Stimulated activated CD4-positive, alpha-beta T cell treated with anti-CD3 and anti-CD28 coated beads, Interleukin-2, amount 100 ng/mL, for 4 hours (primary cell): ENCODE data around the gene LRCH1.

Experiments used
- DNase-seq: peaks from one replicate; pipeline ENCODE4 v3.0.0-alpha.2; 2020; ENCODE audit warnings: low read depth

Gene LRCH1

DNA sequence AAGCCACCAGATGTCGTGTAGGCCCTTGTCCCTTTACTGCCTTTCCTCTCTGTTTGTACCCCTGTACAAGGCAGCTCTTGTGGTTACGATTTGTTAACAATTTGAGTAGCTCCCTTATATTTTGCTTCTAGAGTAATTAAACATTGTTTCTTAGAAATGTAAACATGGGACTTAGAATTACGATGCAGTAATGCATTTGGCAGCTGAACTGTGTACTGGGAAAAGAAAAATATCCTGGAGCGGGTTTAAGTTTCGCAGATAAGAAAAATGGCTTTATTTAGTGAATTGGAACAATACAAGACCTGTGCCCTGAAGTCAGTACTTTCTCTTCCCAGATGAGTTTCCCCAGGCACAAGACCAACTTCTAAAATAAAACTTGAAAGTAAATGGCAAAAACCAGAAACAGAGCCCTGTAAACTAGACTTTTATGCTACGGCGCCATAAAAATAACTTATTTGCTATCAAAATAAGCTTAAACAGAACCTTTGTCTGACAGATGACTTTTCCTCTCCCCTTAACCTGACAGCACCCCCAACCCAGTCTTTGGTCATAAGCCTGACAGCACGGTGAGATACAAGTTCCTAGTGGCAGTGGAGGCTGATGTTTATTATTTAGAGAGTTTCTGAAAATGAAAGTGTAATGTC lies 63.0 kb downstream of the LRCH1 start:
- DNase-seq = no peak

- DNase-seq = no peak
Measured at GRCh38 chr13:46617229-46617721, 64.3 kb downstream of the LRCH1 start.

GRCh38 chr13:46617885-46618284 lies 64.9 kb downstream of the LRCH1 start:
- no peak for DNase-seq

GRCh38 chr13:46618694-46619254 lies 65.8 kb downstream of the LRCH1 start:
- DNase-seq = no peak

DNA sequence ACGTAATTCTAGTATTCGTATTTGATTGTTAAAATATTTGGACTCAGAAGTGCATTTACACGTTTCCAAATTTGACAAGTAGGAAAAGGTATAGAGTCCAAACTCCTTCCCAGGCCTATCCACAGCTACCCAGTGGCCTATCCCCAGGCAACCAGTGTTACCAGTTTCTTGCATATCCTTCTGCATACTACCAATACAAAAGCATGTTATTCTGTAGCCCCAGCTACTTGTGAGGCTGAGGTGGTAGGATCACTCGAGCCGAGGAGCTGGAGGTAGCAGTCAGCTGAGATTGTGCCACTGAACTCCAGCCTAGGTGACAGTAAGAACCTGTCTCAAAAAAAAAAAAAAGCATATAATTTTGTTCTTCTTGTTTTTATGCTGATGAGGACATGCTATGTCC lies 67.1 kb downstream of the LRCH1 start:
- no peak for DNase-seq

DNA sequence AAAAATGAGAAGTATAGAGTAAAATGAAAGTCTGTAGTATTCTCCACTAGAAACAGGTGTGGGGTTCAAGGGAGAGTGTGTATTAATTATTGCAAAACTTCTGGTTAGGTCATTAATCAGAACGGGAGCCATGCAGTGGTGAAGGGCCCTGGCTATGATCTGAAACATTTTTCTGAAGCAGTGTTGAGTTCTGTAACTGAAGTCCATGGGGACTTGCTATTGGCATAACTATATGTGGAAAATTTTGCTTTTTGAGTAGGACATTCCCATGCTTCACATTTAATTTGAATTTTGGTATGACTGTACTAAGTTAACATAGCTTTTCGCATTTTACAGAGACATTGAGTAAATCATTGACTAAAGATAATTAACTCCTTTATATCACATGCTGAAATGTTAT lies 67.5 kb downstream of the LRCH1 start:
- no peak for DNase-seq

- DNase-seq = no peak
Measured at GRCh38 chr13:46621133-46621532, 68.2 kb downstream of the LRCH1 start.

DNA sequence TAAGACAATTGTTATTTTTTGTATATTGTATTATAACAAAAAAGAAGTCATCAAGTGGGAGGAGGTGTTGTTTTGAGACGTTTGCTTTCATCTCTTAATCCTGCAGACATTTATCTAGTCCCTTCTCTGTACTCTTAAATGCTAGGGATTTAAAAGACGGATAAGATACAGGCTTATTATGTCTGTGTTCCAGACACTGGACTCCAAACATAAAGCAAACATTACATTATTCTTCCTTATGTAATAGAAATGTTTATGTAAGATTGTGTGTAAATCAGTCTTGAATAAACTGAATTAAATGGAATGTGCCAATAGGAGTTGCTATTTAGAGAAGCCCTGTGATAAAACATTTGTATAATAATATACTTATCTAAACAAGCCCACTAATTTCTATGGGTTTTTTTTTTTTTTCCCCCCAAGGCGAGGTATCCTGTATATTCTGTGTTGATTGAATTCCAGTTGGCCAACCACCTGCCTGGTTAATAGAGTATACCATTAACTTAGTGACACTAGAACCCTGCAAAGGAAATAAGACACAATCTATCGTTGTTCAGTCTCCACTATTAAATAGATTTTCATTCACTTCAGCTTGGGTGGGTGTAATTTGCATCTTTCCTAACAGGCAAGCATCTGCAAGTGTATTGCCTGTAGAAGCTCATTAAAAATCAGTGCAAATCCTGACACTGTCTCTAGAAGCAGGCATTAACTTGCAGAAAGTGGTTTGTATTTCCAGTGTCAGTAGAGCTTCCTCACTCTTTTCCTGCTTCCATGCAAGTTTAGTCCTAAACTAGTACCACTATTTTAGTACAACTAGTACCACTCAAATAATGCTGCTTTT lies 69.0 kb downstream of the LRCH1 start:
- DNase-seq = no peak

GRCh38 chr13:46622630-46623256 lies 69.8 kb downstream of the LRCH1 start:
- no peak for DNase-seq

GRCh38 chr13:46624353-46624752 lies 71.4 kb downstream of the LRCH1 start:
- no peak for DNase-seq

GRCh38 chr13:46624821-46625220 lies 71.9 kb downstream of the LRCH1 start:
- DNase-seq = no peak

DNA sequence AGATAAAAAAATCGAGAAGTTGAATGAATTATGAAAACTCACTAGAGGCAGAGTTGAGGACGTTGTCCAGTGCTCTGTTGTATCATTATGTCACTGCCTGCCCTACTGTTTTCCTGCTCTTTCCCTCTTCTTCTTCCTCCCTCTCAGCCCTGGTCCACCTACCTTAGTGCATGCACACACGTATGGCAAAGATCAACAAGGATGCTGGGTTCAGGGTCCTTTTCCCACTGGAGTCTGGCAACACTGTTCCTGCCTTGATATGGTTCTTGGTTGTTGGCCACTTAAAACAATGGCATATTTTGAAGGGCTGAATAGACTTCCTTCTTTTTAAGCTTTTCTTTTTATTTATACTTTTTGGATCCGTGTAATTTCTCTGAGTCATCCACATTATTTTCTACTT lies 74.5 kb downstream of the LRCH1 start:
- no peak for DNase-seq

GRCh38 chr13:46628622-46629365 lies 75.8 kb downstream of the LRCH1 start:
- DNase-seq = no peak

DNA sequence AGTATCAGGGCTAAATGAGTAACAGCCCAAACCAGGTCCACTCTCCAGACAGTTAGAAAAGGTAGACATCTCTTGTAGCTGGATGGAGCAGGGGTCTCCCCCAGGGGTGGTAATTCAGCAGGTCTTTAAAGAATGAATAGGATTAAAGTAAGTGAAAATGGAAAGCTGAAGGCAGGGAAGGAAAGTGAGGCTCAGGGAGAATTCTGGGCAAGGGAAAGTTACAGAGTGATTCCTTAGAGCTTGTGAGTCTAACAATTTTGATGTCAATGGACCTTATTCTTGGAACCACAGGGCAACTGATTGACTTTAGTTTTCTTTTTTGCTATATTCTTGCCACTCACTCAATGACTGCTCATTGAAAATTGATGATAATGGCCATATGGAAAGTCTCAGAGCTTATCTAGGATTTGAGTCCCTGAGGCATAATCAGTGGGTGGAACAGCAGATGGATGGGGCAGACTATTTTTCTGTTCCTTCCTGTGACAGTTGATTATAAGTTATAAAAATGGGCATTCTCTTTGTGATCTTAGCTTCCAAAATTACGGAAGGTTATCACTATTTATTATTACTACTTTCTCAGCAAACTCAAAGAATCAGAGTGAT lies 76.9 kb downstream of the LRCH1 start:
- no peak for DNase-seq

DNA sequence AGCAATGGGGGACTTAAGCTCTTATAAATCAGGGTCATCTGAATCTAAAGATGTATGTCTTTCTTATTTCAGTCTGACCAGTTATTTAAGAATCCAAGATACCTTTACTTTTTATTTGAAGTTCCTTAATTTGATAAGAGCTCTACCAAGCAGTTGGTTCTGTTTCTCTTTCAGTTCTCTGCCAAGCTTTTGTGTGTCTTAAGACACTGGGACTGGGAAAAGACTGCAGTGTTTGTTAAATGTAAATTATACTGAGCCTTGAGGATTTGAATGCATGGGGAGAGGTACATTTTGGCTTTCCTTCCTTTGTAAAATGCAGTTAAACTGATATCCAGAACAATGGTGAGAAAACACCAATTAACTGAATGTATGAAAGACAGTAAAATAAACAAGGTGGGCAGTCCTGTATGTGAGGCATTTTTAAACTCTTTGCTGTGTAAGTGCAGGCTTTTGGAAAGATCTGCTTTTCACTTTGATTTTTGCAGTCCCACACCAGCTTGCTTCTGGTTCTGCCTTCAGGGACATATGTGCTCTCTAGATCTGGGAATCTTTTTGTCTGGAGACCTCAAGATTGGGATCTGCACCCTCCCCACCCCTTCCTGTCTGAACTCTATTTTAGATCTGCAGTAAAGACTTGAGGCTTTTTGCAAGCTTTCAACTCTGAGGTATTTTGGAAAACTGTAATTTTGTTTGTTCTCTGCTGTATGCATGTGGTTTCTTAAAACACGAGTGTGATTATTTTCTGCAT lies 77.6 kb downstream of the LRCH1 start:
- DNase-seq = no peak

DNA sequence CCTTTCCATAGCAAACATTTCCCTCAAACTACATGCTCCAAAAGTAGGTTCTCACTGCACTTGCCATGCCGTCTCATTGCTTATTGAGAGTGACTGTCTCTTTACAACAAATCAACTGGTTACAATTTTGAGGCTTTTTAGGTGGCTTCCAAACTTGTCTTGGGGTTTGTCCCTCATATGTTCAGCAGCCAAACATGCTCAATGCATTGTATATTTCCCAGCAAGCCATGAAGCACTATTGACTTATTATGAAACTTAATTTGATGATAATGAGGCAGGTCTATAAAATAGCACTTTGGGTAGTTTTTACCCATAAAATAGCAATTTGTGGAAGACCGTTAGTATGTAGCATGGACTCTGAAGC lies 78.2 kb downstream of the LRCH1 start:
- DNase-seq = no peak

DNA sequence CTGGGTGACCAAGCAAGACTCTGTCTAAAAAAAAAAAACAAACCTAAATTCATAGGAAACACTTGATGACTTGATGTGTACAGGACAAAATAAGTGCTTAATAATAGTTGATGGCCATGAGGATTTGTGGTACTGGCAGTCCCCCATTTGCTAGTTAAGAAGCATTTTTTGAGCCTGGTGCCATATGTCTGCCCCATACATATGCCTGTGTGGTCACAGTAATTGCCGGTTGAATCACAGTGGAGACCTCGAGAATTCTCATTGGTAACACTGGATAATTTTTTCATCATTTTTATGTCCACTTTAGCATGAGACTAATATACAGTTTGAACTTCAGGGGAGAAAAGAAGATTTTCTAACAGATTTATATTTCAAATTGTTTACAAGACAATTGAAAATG lies 79.2 kb downstream of the LRCH1 start:
- DNase-seq = no peak

DNA sequence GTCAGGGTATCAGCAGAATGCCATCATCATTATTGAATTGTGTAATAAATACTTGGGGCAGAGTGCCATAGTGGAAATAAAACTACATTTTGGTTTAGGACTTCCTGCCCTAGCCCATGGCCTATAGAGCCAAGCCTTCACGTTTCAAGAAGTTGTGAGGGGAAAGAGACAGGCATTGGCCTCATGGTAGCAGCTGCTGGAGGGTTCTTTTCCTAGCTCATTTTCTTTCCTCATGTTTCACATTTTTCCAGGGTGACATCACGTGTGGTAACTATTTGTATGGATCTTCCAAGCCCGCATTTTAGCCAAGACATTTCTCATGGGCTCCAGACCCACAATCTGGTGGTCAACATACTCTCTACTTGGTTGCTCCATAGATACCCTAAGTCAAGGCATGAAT lies 80.4 kb downstream of the LRCH1 start:
- no peak for DNase-seq

DNA sequence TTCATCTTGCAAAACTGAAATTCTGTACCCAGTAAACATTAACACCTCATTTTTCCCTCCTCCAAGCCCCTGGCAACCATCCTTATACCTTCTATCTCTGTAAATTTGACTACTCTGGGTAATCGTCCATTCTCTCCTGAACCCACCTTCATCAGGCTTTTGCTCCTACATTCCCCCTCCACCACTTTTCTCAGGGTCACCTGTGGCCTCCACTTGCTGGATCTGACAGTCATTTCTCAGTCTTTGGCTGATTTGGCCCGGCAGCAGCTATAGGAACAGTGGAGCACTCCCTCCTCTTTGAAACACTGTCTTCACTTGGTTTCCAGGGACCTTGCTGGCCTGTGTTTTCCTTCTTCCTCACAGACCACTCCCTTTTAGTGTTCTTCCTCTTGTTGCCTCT lies 83.5 kb downstream of the LRCH1 start:
- DNase-seq = no peak

DNA sequence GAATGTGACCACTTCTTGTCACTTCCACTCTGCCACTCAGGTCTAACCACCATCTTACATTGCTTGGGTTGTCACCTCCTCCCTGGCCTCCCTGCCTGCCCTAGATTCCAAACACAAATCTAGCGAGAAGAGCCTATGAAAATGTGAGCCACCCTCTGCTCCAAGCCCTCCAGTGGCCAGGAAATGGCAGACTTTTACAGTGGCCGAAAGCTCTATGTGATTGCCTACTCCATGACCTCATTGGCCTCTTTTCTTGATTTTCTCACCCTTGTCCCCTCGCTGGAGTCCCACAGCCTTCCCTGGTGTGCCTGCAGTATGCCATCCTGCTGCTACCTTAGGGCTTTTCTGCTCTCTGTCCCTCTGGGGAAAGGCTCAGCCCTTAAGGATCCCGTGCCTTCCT lies 84.2 kb downstream of the LRCH1 start:
- no peak for DNase-seq

DNA sequence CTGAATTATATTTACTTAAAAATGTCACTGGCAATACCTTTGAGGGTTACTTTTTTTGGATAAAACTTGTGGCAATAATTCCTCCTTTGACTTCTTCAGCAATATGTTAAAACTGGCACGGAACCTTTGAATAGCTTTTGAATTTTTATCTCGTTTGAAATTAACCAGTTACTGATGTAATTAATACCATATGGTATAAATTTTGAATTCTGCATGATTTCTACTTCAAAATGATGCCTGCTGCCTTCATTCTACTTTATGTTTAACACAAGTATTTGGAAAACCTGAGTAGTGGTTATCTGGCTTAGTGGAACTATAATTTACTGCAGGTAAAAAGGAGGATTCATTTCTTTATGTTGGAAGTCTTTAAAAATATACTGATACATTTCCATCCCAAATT lies 85.3 kb downstream of the LRCH1 start:
- DNase-seq = no peak
